Esophagus squamous epithelium (tissue), 5 donors: ENCODE results near the gene MAU2. TPM values are rescaled to one million over a fixed set of nuclear protein-coding genes. Genes with fewer than 3 reads are reported as not detected.
A peak's percentile ranks its signal among the peaks of the same experiment; 100 is the strongest.

Experiments
- DNase-seq: peaks from one replicate; lab custom pipeline; 2025; lab: John Stamatoyannopoulos, UW
- H3K27ac ChIP-seq, 4 donors: fragments of 200-600 bp; sonication (generic); one replicate each; pipeline ENCODE4 v1.5.1; 2016 to 2019; ENCODE audit warnings: mild to moderate bottlenecking in 1 of 4
- H3K27me3 ChIP-seq, 4 donors: fragments of 200-600 bp; sonication (generic); 1 replicate in 3 of 4; 2 replicates in 1 of 4; pipeline versions ENCODE4 v1.5.1 to v1.6.0; 2017 to 2021; ENCODE audit warnings: antibody characterized with exemption in 1 of 4
- H3K36me3 ChIP-seq, 3 donors: fragments of 200-600 bp; sonication (generic); one replicate each; pipeline ENCODE4 v1.5.1; 2016 to 2019
- H3K4me1 ChIP-seq, 3 donors: fragments of 200-600 bp; sonication (generic); one replicate each; pipeline ENCODE4 v1.5.1; 2017 to 2019
- H3K4me3 ChIP-seq, 4 donors: fragments of 200-600 bp; sonication (generic); 1 replicate in 3 of 4; 2 replicates in 1 of 4; pipeline ENCODE4 v1.5.1; 2016 to 2019; ENCODE audit warnings: mild to moderate bottlenecking in 2 of 4, moderate library complexity in 1 of 4
- H3K9me3 ChIP-seq, 3 donors: fragments of 200-600 bp; sonication (generic); one replicate each; pipeline ENCODE4 v1.5.1; 2016 to 2019
- POLR2A ChIP-seq, 4 donors: fragments of 450-650 bp; IDR thresholded peaks; one replicate each; pipeline ENCODE4 v1.6.1; 2017; ENCODE audit warnings: antibody characterized with exemption in 4 of 4, mild to moderate bottlenecking in 4 of 4, moderate library complexity in 3 of 4
- WGBS, 2 donors: methylation state at CpG; one replicate each; pipeline ENCODE4 v1.1.5; 2018; 5-methylcytosine and 5-hydroxymethylcytosine counted together
- intact Hi-C: fragments of 100-400 bp; cut with DNase I; formaldehyde crosslinking; loops from one replicate; pipeline ENCODE4 v1.15.0; 2022
- total RNA-seq, 4 donors: library from RNA; depleted of rRNA; stranded (reverse); fragments of >200 nt; gene quantifications; one replicate each; pipeline ENCODE4 v1.1.0, GENCODE V29; 2016
- TF ChIP-seq, protein P1 (sequence below), 6 experiments: fragments of 450-650 bp in 4 of 6; fragments of 200-600 bp in 2 of 6; sonication (generic) in 2 of 6; IDR thresholded peaks; one replicate each; pipeline ENCODE4 v1.5.1; 2016 to 2019; ENCODE audit warnings: antibody characterized with exemption in 6 of 6, mild to moderate bottlenecking in 4 of 6, moderate library complexity in 4 of 6
- donor health status: DM: yes; HTN: yes; CAD: no.

The MAU2 gene
- total RNA-seq, 4 donors from 2014 or later, result 35.4 to 53.2 (median 39.1) TPM

DNA sequence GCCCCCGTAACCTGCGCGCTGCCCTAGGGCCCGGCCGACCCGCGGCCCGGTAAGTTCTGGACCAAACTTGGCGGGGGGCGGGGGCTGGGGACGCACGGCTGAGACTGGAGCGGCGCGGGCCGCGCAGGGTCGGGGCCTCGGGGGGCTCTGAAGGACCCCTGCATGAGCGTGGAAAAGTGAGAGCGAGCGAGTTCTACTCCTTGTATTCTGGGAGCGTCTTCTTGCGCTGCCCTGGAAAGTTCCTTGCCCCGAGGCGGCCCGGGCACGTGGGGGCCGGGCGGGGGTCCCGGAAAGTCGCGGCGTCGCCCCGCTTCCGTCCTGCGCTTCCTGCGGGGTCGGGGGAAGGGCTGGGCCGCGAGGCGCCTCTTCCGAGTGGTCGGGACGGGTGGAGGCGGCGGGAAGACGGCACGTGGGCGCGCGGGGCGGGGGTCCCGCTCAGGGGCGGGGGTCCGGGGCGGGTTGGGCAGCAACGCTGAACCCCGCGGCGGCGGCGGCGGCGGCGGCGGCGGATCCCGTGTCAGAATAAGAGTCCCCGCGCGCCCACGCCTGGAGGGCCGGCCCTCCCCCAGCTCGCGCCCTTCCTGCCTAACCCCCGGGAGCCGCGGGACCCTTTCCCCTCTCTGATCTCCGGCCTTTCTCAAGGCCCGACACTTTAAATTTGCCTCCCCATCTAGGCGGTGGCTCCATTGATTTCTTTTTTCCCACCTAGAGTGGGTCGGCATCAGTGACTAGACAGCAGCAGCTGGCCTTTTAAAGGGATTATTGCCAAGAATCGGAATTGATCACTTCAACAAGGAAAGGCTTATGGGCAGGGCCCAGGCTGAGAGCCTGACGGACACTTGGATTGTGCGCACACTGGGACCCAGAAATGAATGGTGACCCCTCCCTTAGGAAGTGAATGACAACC is 85.6 kb downstream of the MAU2 start:
- no peak for TF ChIP-seq POLR2A (IDR thresholded peaks at IDR 0.05)
- TF ChIP-seq, protein P1, sequence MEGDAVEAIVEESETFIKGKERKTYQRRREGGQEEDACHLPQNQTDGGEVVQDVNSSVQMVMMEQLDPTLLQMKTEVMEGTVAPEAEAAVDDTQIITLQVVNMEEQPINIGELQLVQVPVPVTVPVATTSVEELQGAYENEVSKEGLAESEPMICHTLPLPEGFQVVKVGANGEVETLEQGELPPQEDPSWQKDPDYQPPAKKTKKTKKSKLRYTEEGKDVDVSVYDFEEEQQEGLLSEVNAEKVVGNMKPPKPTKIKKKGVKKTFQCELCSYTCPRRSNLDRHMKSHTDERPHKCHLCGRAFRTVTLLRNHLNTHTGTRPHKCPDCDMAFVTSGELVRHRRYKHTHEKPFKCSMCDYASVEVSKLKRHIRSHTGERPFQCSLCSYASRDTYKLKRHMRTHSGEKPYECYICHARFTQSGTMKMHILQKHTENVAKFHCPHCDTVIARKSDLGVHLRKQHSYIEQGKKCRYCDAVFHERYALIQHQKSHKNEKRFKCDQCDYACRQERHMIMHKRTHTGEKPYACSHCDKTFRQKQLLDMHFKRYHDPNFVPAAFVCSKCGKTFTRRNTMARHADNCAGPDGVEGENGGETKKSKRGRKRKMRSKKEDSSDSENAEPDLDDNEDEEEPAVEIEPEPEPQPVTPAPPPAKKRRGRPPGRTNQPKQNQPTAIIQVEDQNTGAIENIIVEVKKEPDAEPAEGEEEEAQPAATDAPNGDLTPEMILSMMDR (IDR thresholded peaks at IDR 0.05), result no peak
- DNase-seq, result no peak
- H3K36me3 ChIP-seq, result no peaks in the 10 kb centered on the region
- peak overlapping the region; percentile 89 to 97 (median 92) for H3K4me3 ChIP-seq
- 0 to 1% methylated on average over 16 to 18 of the region's 87 CpGs for WGBS, 2 donors
- H3K27me3 ChIP-seq, result no peaks in the 10 kb centered on the region
- intact Hi-C loops, result no loop called here
- H3K4me1 ChIP-seq, result peaks cover 42 to 79% (median 44%) of the 10 kb centered on the region in 3 donors
- no peaks in the 10 kb centered on the region for H3K9me3 ChIP-seq
- peak overlapping the region; percentile 89 to 92 (median 90) for H3K27ac ChIP-seq

DNA sequence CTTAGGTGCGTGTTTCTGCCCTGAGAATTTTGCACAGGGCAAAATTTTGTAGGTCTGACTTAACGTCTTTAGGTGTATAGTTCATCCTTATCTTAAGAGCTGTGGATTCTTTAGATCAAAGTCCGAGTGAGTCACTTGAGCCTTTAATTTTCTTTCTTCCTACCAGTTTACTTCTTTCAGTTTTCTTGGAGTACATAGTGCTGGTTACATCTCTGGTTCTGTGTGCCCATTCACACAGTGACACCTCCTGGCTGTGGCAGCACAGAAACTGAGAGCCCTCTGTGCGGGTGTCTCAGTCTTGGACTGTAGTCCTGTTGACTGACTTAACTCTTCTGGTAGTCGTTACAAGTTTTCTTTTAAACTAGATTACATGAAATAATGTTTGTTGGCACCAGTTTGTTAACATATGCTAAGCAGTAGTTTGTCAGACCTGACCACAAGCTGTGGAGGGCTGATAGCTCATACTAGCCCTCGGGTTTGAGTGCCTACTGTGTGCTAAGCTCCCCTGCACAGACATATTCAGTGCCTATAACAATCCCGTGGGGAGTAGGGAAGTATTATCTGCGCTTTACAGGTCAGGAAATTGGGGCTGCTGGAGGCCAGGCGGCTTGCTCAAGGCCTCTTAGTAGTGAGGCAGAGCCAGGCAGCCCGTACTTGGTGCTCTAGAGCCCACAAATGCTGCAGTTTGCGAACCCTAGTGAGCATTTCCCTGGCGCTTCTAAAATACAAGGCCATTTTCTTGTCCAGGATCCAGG is 86.4 kb downstream of the MAU2 start:
- intact Hi-C loops, result no loop called here

DNA sequence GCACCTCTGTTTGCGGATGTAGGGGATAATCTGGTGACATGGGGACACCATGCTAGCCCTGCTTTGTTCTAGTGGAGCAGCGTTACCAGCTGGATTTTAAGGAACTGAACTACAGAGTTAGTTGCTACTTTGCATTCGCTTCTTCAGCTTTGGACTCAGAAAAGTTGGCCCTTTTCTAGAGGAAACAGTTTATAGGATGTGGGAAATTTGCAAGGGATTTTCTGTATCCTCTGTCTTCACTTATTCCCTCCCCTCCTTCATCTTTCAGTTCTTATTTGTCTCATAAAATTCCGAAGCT is 87.0 kb downstream of the MAU2 start:
- Histone ChIP-seq H3K27ac (peak overlapping the region; percentile 55 to 92 (median 90)), H3K4me3 (peak overlapping the region in 3 of 4 donors; percentile 89 to 97 (median 91)), H3K4me1 (peaks cover 42 to 85% (median 44%) of the 10 kb centered on the region in 3 donors), H3K36me3 (no peaks in the 10 kb centered on the region), H3K27me3 (no peaks in the 10 kb centered on the region), H3K9me3 (no peaks in the 10 kb centered on the region)
- intact Hi-C loops, result no loop called here
- DNase-seq, result no peak
- TF ChIP-seq, protein P1 (IDR thresholded peaks at IDR 0.05), result no peak
- TF ChIP-seq POLR2A (IDR thresholded peaks at IDR 0.05), result no peak
- 68 to 88% methylated on average over 2 to 4 of the region's 4 CpGs for WGBS, 2 donors

More for the DNA sequence above, 86.4 kb downstream of the MAU2 start:
- Histone ChIP-seq H3K4me3 (peak overlapping the region; percentile 89 to 97 (median 92)), H3K27me3 (no peaks in the 10 kb centered on the region), H3K27ac (peak overlapping the region; percentile 89 to 92 (median 90)), H3K4me1 (peaks cover 42 to 87% (median 44%) of the 10 kb centered on the region in 3 donors), H3K9me3 (no peaks in the 10 kb centered on the region), H3K36me3 (no peaks in the 10 kb centered on the region)
- WGBS, 2 donors, result 31 to 34% methylated on average over 9 to 12 of the region's 12 CpGs
- no peak for DNase-seq
- no peak for TF ChIP-seq POLR2A (IDR thresholded peaks at IDR 0.05)
- TF ChIP-seq, protein P1 (IDR thresholded peaks at IDR 0.05), result peak in 3 of 6 experiments; percentile 26 to 47 (median 36)

Other genes starting within 250 kb of the MAU2 start
- gene TMEM161A, start 182.4 kb upstream of the MAU2 start, total RNA-seq, result 10 to 100 TPM; 11.0 to 30.3 (median 15.5) TPM
- gene MEF2B, start 150.6 kb upstream of the MAU2 start, total RNA-seq, result under 1 TPM in 1 of 4 donors, not detected in 3; 0.70 TPM
- 10 to 100 TPM in 3 of 4 donors, 1 to 10 TPM in 1; 8.8 to 15.4 (median 10.9) TPM for gene BORCS8, start 128.7 kb upstream of the MAU2 start, total RNA-seq
- gene RFXANK, start 128.6 kb upstream of the MAU2 start, total RNA-seq, result 10 to 100 TPM; 25.2 to 48.0 (median 32.1) TPM
- gene NR2C2AP, start 117.4 kb upstream of the MAU2 start, total RNA-seq, result 10 to 100 TPM in 3 of 4 donors, 1 to 10 TPM in 1; 8.8 to 22.9 (median 13.0) TPM
- gene NCAN, start 108.9 kb upstream of the MAU2 start, total RNA-seq, result not detected
- gene TM6SF2, start 47.5 kb upstream of the MAU2 start, total RNA-seq, result under 1 TPM in 1 of 4 donors, not detected in 3; 0.57 TPM
- 10 to 100 TPM; 31.0 to 47.4 (median 32.3) TPM for gene SUGP1, start 320 bp upstream of the MAU2 start, total RNA-seq
- gene GATAD2A, start 84.8 kb downstream of the MAU2 start, total RNA-seq, result 10 to 100 TPM; 39.7 to 81.4 (median 41.6) TPM
- gene TSSK6, start 194.7 kb downstream of the MAU2 start, total RNA-seq, result 1 to 10 TPM in 1 of 4 donors, under 1 TPM in 3; 0.57 to 1.7 (median 0.89) TPM
- 10 to 100 TPM; 44.6 to 88.7 (median 56.0) TPM for gene NDUFA13, start 195.4 kb downstream of the MAU2 start, total RNA-seq
- gene YJEFN3, start 208.1 kb downstream of the MAU2 start, total RNA-seq, result under 1 TPM; 0.08 to 0.57 (median 0.15) TPM
- under 1 TPM in 1 of 4 donors, not detected in 3; under 0.01 TPM for gene CILP2, start 217.4 kb downstream of the MAU2 start, total RNA-seq